Ishikawa (cell line): Measurements from ENCODE around the gene VAMP5.

Source experiments
- CEBPB ChIP-seq: IDR thresholded peaks from 2 replicates; pipeline ENCODE4 v1.6.1; 2012
- CREB1 ChIP-seq: IDR thresholded peaks from 2 replicates; pipeline ENCODE4 v1.6.1; 2012; ENCODE audit warnings: low read depth
- EGR1 ChIP-seq: IDR thresholded peaks from 2 replicates; pipeline ENCODE4 v1.6.1; 2012
- EP300 ChIP-seq: IDR thresholded peaks from 2 replicates; pipeline ENCODE4 v1.6.1; 2012; ENCODE audit warnings: borderline replicate concordance
- FOXM1 ChIP-seq: IDR thresholded peaks from 2 replicates; pipeline ENCODE4 v1.6.1; 2012; ENCODE audit warnings: low read depth, borderline replicate concordance
- MAX ChIP-seq: IDR thresholded peaks from 2 replicates; pipeline ENCODE4 v1.6.1; 2012
- NFIC ChIP-seq: IDR thresholded peaks from 2 replicates; pipeline ENCODE4 v1.6.1; 2012
- RAD21 ChIP-seq: IDR thresholded peaks from 2 replicates; pipeline ENCODE4 v1.6.1; 2012; ENCODE audit warnings: low read depth
- REST ChIP-seq: IDR thresholded peaks from 2 replicates; pipeline ENCODE4 v1.6.1; 2012; ENCODE audit warnings: low read depth, mild to moderate bottlenecking
- TAF1 ChIP-seq: IDR thresholded peaks from 2 replicates; pipeline ENCODE4 v1.6.1; 2012; ENCODE audit warnings: low read depth, mild to moderate bottlenecking
- TCF12 ChIP-seq: IDR thresholded peaks from 2 replicates; pipeline ENCODE4 v1.6.1; 2012; ENCODE audit warnings: low read depth
- TEAD4 ChIP-seq: IDR thresholded peaks from 2 replicates; pipeline ENCODE4 v1.6.1; 2012
- YY1 ChIP-seq: IDR thresholded peaks from 2 replicates; pipeline ENCODE4 v1.6.1; 2012; ENCODE audit warnings: low read depth
- ZBTB7A ChIP-seq: IDR thresholded peaks from 2 replicates; pipeline ENCODE4 v1.6.1; 2012; ENCODE audit warnings: low read depth
- TF ChIP-seq, protein P1 (sequence below): IDR thresholded peaks from 2 replicates; pipeline ENCODE4 v1.6.1; 2012

Gene VAMP5

GRCh38 chr2:85557130-85557529, 27.1 kb upstream of the VAMP5 start:
- TF ChIP-seq FOXM1 (no peak), EGR1 (no peak)

DNA sequence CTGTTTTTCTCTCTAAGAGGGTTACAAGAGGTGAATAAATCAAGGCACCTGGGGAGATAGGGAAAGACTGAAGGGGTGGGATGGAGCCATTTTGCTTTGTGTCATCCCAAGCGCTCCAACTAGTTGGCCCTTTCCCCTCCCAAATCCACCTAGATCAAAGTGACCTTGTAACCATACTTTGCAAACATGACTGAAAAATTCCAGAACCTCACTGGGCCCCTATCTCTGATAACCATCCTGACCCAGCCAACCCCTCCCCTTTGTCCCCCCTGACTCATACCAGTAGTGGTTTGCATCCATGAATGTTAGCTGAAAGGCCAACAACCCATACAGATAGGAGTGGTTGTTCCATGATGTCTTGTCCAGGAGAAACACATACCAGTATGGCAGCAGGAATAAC, 26.1 kb upstream of the VAMP5 start:
- TF ChIP-seq CEBPB (no peak), FOXM1 (no peak), RAD21 (no peak), TCF12 (no peak), EP300 (no peak), REST (no peak), CREB1 (no peak), TAF1 (no peak), MAX (no peak), YY1 (no peak), EGR1 (no peak), ZBTB7A (no peak), TEAD4 (no peak), NFIC (no peak)
- TF ChIP-seq, protein P1, sequence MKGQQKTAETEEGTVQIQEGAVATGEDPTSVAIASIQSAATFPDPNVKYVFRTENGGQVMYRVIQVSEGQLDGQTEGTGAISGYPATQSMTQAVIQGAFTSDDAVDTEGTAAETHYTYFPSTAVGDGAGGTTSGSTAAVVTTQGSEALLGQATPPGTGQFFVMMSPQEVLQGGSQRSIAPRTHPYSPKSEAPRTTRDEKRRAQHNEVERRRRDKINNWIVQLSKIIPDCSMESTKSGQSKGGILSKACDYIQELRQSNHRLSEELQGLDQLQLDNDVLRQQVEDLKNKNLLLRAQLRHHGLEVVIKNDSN = no peak

DNA sequence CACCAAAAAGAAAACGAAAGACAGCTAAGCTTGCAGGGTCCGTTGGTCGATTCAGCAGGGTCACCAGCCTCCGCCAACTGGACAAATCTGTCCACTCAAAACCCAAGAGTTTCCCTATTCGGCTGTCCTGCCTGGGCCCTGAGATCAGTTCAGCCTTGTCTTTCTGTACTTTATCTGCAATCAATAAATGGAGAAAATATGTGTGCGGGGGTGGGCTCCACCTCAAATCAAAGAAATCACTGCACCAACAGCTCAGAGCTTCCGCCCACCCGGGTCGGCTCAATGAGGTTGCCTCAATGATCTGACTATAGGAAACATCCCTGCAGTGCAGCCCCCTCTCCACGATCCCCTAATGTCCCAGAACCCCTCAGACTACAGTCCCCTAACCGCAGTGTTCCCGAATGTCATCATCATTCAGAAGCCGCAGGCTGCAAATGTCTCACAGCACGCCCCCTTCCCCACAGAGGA, 23.4 kb upstream of the VAMP5 start:
- no peak for TF ChIP-seq REST
- TF ChIP-seq, protein P1 = no peak
- TF ChIP-seq TAF1 = no peak
- no peak for TF ChIP-seq CEBPB

- TF ChIP-seq RAD21 (no peak), MAX (peak; percentile 71), ZBTB7A (no peak), EGR1 (peak; percentile 68), FOXM1 (no peak), CREB1 (peak; percentile 86), CEBPB (no peak), TAF1 (peak; percentile 97), YY1 (peak; percentile 89), REST (no peak), NFIC (peak; percentile 34), TEAD4 (peak; percentile 66), TCF12 (no peak), EP300 (peak; percentile 29; the same call in 1 of the 2 replicates)
- TF ChIP-seq, protein P1 = peak; percentile 30; the same call in 1 of the 2 replicates
Observed at GRCh38 chr2:85561280-85562212, 22.7 kb upstream of the VAMP5 start, which contains the start of gene GGCX. TSS of gene GGCX (minus strand) at chr2:85561493. CDS start at chr2:85561428, 65 bp downstream.
